ENCODE measurements around the gene PAXX.

Gene PAXX

DNA sequence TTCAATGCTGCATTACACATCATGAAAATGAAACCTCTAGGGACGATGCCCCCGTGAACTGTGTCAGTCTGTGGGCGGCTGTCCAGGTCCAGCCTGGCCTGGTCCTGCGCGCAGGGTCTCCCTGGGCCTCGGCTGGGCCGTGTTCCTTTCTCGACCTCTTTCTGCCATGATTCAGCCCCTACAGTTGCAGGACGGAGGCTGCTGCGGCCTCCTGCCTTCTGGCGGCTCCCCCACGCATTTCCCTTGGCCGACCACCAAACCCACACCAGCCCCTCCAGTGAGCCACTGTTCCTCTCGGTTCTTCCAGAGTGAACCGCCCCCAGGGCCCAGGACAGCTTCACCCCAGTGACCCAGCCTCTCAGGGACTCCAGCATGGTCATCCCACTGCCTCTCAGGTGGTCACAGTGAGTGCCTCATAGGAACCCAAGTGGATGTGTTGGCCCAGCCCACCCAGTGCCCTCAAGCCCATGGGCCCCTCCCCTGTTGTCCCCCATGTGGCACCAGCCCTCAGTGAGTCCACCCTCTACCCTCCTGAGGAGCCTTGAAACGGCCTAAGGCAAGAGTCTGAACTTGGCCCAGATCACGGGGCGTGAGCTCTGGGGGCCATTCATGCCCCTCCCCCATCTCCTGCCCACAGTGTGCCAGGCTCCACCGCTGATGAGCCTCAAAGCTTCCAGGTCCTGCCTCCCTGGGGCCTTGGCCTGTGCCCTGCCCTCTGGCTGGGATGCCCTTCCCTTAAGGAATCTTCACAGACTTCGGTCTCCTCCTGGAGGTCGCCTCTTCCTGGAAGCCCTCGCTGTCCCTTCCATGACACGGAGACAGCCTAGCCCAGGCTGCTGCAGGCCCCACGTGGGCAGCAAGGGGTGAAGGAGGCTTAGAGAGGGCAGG, 14.1 kb downstream of the PAXX start:
- DNase-seq = no peak

DNA sequence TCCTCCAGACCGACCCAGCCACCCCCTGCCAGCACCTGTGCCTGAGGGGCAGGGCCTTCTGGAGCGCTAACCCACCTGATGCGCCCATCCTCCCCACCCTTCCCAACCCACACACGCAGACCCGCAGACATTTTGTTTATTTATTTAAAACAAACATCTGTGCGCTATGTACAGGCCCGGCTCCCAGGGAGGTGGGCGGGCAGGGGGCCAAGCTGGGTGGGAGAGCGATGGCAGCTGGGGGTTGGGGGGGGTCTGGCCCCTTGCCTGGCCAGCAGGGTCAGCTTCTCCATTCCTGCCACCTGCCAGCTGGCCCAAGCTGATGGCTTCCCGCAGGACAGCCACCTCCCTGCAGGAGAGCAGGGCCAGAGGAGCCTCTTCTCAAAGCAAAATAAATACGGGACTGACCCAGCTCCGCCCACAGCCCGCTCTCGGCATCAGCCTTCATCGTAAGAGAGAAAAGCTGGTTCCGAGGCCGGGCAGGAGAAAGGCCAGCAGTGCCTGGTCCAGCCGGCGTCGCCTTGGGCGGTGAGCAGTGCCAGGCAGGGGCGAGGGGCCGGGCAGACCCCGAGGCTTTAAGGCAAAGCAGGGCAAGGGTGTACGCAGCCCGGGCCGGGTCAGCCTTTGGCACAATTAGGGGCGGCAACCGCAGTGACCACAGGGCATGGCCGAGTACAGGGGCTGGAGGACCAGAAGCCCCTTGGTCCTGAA, 15.0 kb downstream of the PAXX start:
- no peak for DNase-seq

DNA sequence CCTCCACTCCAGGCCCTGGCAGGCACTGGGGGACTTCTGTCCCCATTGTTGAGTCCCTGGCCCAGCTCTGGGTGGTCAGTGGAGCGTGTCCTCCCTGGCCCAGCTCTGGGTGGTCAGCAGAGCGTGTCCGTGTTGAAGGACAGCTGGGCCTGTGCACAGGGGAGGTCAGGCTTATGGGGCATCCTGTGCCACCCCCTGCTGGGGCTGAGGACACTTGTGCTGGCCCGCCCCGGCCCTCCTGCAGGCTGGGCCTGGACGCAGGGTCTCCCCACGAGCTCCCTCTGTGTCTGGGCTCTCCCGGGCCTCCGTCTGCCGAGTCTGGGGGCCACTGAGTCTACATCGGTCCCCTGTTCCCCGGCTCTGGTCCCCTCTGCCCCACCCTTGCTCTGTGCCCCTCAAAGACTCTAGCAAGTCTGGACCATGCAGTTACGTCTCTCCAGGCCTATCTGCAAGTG, 15.6 kb downstream of the PAXX start:
- no peak for DNase-seq

DNA sequence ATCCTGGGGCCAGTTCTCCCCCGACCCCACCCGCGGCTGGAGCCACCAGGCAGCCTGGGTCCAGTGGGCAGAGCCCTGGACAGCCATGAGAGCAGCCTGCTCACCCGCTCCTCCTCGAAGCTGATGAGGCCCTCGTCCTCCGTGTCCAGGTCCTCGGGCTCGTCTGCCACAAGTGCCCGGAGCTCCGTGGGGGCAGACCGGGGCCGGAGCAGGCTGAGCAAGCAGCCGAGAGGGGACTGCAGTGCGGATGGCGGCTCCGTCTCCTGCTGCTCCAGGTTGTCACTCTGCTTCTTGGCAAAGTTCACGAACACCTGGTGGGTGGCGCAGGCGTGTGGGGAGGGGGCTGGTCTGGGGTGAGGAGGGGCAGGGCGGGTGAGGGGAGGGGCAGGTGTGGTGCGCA, 16.1 kb downstream of the PAXX start:
- DNase-seq = no peak

DNA sequence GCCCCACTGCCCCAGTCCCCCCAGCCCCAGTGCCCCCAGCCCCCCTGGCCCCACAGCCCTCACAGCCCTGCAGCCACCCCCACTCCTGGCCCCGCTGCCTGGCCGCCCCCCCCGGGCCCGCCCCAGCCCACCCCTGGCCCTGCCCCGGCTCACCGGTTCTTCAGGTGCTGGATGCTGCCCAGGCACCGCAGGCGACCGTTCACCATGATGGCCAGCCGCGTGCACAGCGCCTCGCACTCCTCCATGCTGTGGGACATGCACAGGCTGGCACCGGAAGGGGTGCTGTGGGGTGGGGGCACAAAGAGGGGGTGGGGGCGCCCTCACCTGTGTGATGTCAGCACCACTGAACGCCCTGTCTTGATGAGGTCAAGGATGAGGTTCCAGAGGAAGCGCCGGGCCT, 17.0 kb downstream of the PAXX start:
- DNase-seq = no peak

DNA sequence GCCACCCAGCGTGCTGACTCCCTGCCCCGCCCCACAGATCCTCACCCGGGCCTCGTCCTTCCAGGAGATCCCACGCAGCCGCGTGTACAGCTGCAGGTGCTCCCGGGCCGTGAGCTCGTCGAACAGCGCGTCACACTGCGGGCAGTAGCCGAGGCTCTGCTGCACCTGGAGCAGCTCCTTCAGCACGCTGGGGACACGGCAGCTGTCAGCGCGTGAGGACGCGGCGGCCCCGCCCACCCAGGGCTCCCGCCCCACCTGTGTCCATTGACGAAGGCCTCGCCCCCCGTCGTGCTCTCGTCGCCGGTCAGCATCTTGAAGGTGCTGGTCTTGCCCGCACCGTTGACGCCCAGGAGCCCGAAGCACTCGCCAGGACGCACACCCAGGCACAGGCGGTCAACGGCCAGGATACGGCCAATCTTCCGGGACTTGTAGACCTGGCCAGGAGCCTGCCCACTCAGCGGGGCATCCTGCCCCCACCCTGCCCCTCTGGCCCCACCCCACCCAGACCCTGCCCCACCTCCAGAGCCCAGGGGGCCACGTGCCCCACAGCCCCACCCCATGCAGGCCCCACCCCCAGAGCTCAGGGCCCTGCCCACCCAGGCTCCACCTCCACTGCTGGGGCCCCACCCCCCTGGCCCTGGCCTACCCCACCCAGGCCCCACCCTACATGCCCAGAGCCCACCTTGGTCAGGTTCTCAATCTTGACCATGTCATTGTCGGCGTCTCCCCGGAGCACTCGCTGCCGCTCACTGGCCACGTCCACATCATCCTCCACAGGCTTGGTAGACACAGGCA, 17.9 kb downstream of the PAXX start:
- DNase-seq = no peak

DNA sequence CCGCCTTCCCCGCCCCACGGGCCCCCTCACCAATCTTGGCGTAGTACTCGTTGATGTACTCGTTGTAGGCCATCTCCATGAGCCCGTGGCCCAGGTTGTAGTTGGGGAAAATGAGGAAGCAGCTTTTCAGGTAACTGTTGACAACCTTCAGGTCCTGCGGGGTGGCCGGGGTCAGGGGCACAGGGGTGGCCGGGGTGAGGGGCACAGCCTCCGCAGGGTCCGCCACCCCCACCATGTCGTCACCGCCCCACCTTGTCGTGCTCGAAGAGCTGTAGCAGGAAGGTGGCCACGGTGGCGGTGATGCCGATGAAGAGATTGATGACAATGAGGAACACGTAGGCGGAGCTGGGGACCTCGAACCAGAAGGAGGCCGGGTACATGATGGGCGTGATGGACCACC, 18.9 kb downstream of the PAXX start:
- no peak for DNase-seq

DNA sequence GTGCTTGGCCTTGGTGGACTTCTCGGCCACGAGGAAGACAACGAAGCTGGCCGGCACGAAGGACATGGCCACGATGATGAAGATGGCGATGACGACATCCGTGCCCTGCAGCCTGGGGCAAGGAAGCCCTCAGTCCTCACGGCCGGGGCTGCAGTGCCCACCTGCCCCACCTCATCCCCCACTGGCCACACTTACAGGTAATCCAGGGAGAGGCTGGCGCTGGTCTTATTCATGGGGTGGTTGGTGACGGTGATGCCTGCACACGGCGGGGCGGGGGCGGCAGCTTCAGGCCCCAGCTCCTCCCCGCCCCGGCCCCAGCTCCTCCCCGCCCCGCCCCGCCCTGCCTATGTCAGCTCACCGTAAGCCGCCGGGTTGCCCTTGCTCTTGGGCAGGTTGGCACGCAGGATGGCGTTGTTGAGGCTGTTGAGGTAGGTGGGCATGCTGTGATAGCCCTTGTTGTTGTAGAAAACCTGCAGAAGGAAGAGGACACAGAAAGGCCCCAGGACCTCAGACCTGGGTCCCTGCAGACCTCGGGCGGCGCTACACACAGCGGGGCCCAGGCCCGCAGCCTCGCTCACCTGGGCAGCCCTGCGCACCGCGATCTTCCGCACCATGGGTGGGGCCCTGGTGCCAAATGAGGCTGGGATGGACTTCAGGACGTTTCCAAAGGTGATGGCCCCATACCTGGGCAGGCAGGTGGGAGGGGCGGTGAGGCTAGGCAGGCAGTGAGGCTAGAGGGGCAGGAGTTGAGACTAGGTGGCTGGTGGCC, 19.9 kb downstream of the PAXX start:
- no peak for DNase-seq

DNA sequence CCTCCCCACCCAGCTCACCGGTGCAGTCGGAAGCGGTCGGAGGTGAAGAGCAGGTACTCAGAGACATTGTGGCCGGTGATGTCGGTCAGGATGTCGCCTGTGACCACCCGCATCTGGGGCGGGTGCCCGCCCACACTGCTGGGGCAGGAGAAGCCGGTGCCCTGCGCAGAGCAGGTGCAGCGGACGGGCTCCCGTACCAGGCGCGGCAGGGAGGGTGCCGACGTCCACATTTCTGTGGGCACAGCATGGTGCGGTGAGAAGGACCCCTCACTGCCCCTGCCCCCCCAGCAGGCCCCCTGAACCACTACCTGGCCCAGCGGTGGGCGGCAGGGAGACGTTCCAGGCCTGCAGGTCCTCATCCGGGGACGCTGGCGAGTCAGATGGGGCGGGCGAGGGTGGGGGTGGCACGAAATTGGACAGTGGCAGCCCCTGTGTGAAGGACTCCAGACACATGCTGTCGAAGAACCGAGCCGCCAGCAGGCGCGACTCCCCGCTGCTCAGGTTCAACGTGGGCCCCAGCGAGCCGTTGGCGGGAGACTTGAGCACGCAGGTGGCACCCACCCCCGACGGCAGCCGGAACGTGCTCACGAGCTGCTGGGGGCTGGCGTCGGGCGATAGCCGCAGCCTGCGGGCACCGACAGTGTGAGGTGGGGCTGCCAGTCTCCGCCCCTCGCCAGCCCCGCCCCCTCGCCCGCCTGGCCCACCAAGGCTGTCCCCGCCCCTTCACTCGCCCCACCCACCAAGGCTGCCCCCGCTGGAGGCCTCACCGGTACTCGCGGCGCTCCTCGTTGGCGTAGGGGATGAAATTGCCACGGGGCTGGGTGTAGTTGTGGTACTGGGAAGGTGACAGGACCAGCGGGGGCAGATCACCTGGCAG, 20.7 kb downstream of the PAXX start:
- no peak for DNase-seq

DNA sequence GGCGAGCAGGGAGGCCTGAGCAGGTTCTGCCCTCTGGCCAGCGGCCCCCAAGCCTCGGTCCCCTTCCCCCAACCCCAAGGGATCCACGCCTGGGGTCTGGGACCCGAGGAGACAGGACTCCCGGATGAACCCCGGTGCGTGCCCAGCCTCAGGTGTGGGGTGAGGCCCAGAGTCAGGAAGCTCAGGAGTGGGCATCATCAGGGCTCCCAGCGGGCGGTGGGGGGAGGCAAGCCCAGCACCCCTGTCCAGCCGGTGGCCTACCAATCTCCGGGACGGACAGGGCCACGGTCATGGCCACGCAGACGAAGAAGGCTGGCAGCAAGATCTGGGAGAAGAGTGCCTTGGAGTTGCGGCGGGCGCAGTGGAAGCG, 21.3 kb downstream of the PAXX start:
- no peak for DNase-seq

DNA sequence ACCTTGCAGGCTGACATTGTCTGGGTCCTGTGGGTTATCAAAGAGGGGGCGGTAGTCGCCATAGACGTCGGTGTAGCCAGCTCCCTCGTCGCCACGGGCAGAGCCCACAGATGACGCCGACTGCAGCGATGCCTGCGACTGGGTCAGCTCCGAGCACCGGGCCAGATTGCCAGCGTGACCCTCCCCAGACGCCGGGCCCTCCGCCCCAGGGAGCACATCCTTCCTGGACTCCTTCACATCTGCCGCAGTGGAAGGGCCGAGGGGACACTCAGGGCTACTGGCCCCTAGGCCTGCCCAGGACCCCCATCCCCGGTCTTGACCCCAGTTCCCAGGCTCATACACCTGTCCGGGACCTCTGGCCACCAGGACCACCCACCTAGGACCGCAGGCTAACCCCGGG, 21.9 kb downstream of the PAXX start:
- no peak for DNase-seq

DNA sequence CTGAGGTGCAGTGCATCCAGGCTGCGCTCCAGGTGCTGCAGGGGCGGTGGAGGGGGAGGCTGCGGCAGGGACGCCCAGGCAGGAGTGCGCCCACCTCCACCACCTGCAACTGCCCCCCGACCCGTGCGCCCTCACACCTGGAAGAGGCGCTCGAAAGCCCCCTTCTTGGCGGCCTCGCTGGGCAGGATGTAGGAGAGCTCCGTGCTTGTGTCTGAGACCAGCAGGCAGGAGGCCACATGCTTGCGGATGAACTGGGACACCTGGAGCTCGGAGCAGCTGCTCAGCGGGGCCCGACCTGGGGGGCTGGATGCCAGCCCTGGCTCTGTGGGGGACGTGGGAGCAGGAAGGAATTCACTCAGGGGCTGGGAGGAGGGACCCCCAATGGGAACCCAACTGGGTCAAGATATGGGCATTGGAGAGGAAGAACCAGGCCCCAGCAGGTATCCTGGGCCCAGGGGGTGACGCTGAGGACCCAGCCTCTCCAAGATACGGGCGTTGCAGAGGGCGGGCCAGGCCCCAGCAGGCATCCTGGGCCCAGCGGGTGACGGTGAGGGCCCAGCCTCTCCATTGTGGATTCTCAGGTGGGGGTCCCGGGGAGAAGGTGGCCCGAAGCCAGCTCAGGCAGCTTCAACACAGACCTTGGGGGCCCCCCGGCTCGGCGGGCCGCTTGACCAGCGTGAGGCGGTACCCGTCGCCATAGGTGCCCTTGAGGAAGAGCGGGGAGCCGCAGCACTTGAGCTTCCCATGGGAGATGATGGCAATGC, 22.7 kb downstream of the PAXX start:
- no peak for DNase-seq

DNA sequence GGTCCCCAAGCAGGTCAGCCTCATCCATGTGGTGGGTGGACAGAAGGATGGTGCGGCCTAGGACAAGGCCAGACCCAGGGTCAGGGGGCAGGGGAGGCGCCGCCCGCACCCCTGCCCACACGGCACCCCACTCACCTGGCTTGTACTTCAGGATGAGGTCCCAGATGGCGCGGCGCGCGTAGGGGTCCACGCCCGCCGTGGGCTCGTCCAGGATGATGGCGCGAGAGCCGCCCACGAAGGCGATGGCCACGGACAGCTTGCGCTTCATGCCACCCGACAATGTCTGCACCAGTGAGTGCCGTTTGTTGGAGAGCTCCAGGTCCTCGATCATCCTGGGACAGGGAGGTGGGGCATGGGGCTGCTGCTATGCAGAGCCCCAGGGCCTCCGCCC, 23.3 kb downstream of the PAXX start:
- no peak for DNase-seq

DNA sequence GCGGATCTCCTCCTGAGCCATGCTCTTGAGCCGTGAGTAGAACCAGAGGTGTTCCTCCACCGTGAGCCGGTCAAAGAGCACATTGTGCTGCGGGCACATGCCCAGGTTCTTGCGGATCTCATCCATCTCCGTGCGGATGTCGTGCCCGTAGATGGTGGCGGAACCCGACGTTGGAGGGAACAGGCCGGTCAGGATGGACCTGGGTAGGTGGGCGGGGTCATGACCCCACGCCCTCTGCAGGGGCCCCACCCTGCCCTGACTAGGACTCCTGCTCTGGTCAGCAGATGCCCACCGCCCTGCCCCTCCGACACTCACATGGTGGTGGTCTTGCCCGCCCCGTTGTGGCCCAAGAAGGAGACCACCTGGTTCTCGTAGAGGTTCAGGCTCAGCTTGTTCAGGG, 23.8 kb downstream of the PAXX start:
- DNase-seq = no peak

DNA sequence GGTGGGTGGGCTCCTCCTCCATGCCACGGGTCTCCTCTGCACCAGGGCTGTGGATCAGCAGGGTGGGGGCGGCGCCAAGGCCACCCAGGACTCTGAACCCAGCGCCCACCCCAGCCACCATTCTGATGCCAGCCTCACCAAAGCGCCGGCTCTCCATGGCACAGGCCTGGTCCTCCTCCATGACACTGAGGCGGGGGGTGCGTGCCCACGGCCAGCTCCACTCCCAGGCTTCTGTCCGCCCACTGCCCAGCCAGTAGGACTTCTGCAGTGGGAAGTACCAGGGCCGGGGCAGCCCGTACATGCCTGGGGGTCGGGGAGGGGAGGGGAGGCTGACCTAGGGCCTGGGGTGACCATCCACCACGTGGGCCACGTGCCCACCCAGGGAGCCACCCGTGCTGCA, 24.2 kb downstream of the PAXX start:
- no peak for DNase-seq

DNA sequence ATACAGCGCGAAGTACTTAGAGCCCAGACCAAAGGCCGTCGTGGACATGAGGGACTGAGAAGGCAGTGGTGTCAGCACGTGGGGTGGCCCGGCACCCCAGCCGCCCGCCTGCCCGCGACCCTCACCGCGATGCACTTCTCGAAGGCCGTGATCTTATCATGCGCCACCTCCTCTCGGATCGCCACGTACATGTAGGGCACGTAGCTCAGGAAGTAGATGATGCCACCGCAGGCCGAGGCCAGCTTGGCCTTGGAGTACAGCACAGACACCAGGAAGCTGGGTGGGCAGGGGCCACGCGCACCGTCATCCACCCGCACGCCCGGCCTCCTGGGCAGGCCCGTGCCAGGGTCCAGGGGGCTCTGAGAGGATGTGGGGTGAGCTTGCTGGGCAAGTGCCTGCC, 24.8 kb downstream of the PAXX start:
- DNase-seq = no peak

DNA sequence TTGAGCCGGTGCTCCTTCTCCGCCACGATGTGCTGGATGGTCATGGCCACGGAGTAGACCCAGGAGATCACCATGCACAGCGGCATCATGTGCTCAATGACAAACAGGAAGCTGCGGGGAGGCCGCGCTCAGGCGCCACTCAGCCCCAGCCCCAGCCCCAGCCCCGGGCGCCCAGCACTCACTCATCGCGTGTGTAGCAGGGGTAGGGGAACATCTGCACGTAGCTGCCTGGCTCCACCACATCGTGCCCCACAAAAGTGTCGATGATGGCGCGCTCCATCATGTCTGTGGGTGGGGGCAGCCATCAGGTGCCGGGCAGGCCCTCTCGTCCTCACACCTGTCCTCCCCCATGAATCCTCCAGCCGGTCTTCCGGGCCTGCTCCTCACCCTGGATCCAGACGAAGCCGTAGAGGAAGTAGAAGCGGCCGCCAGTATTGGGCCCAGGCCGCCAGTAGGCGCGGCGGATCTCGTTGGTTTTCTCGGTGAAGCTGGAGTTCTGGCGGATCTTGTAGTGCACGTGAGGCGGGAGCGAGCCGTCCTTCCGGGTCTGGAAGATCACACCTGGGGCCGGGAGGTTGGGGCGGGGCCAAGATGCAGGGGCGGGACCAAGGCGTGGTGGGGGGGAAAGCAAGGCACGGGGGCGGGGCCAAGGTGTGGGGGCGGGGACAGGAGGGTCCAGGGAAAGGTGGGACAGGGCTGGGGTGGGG, 25.7 kb downstream of the PAXX start:
- DNase-seq = no peak

DNA sequence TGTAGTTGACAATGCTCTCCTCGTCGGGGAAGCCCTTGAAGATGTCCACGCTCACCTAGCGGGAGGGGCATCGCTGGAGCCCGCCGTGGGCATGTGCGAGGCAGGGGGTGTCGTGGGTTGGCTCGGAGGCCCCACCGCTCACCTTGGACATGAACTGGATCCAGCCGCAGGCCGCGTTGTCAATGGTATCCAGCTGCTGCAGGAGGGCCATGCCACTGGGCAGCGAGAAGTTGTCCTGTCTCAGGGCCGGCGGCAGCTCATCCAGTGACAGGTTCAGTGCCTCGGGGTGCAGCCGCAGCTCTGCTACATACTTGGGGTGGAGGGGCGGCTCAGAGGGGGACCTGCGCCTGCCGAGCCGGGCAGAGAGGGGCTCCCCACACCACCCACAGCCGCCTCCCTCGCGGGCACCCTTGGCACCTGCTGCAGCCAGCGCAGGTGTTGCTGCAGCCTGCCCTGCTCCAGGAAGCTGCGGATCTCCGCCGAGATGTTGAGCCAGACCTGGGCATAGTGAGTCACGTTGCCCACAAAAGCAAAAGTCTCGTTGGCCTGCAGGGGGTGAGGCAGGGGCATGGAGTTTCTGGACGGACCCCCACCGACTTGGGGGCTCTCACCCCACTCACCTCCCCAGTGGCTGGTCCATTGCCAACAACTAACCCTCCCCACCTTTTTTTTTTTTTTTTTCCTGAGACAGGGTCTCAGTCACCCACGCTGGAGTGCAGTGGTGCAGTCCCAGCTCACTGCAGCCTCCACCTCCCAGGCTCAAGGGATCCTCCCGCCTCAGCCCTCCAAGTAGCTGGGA, 26.7 kb downstream of the PAXX start:
- DNase-seq = no peak

DNA sequence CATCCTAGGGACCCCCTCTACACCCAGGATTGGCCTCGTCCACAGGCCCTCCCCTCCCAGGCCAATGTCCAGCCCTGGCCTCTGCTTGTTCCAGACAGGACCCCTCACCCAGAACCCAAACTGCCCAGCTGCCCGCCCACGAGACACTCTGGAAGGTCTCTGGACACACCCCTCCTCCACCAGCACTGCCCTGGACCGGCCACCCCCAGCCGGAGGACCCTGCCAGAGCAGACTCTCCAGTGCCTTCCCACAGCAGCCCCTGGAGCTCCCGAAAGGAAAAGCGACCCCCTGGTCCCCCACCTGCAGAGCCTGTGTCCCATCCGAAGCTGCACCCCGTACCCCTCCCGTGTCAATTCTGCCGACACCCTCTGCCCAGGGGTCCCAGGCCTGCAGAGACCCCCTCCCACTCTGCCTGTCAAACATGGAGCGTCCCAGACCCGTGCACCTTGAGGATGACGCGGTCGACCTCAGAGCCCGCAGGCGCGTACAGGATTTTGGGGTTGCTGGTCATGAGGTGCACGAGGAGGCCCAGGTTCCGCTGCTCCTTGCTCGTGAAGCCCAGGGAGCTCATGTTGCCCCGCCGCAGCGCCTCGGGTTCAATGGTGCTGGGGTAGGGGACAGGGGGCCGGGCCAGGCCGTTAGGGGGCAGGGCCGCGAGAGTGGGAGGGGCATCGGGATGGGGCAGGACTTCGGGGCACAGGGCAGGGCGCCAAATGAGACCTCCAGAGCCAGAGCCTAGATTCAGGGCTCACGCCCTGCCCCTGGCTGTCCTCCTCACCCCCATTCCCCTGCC, 27.9 kb downstream of the PAXX start:
- no peak for DNase-seq
